ENCODE measurements around the gene TCOF1. TPM values are rescaled to one million over a fixed set of nuclear protein-coding genes. Genes with fewer than 3 reads are reported as not detected.

TCOF1 gene
- total and polyA plus RNA-seq, 2 of the 8 experiments (the other 6 are each of a cell fraction or from before 2014, with no cell fraction given): 35.9 to 170 TPM

- no peaks in the 10 kb centered on the region for H3K23me2 ChIP-seq (ENCODE audit: low read depth, low read length)
- no peak overlapping the region for H4K91ac ChIP-seq (replicated peaks; ENCODE audit: insufficient read length, low read length)
- H4K5ac ChIP-seq (ENCODE audit: insufficient read length, low read depth, low read length): no peak overlapping the region
- ChIA-PET CTCF (ENCODE audit: partially characterized antibody) (interaction anchor here (1.0 to 2.8 kb wide), 7 partner anchors 10 to 122 kb away, joined by 3 to 7 read pairs (median 4); no protein-coding TSS in a partner anchor), POLR2A (ENCODE audit: partially characterized antibody) (interaction anchor here (1.2 kb wide), 1 partner anchor 10 kb away, joined by 3 read pairs; no protein-coding TSS in a partner anchor)
- no peak overlapping the region for H2BK120ac ChIP-seq (replicated peaks; ENCODE audit: low read depth, low read length)
- H3K4ac ChIP-seq (replicated peaks; ENCODE audit: insufficient read length, low read depth, low read length): no peak overlapping the region
- no peaks in the 10 kb centered on the region for H3K79me1 ChIP-seq (ENCODE audit: low read depth, low read length)
- no peak for DNase-seq (ENCODE audit: low read depth in 1 of 2, low spot score in 2 of 2)
- H4K20me1 ChIP-seq (replicated peaks in 1 of 2; ENCODE audit: control insufficient read depth in 1 of 2, insufficient read depth in 2 of 2, low read length in 2 of 2): no peaks in the 10 kb centered on the region
- H2BK20ac ChIP-seq (ENCODE audit: low read length): no peak overlapping the region
- no peak overlapping the region for H4K8ac ChIP-seq (ENCODE audit: extremely low read depth, insufficient read depth, low read length)
- no peak overlapping the region for H3K56ac ChIP-seq (replicated peaks; ENCODE audit: insufficient read length, low read depth, low read length)
- no peaks in the 10 kb centered on the region for H3K36me3 ChIP-seq (ENCODE audit: control insufficient read depth in 2 of 4, insufficient read depth in 4 of 4, low read length in 3 of 4)
- no peaks in the 10 kb centered on the region for H3K27me3 ChIP-seq (replicated peaks in 1 of 4; ENCODE audit: control insufficient read depth in 3 of 4, extremely low read depth in 1 of 4, insufficient read depth in 3 of 4, low read length in 3 of 4)
- no peaks in the 10 kb centered on the region for H3K79me2 ChIP-seq (ENCODE audit: control insufficient read depth in 1 of 2, insufficient read depth in 2 of 2, low read length in 2 of 2)
- no peak overlapping the region for H2AK5ac ChIP-seq (ENCODE audit: low read depth, low read length)
- H3K4me2 ChIP-seq (ENCODE audit: insufficient read depth in 1 of 2, low read depth in 2 of 2, low read length in 2 of 2): no peak overlapping the region
- H2BK15ac ChIP-seq (ENCODE audit: low read length): no peak overlapping the region
- H3K9me3 ChIP-seq (ENCODE audit: insufficient read depth in 2 of 2, low read depth in 1 of 2, low read length in 1 of 2): no peaks in the 10 kb centered on the region
- WGBS, 2 experiments (ENCODE audit: extremely low coverage in 1 of 2, insufficient coverage in 1 of 2, insufficient read length in 1 of 2, insufficient replicate concordance in 2 of 2, low coverage in 1 of 2, low lambda C conversion rate in 2 of 2, missing lambda C conversion rate in 1 of 2): 85% methylated on average over 5 of the region's 5 CpGs; no CpG with 5 or more reads in 1 of the 2 experiments
- no peak overlapping the region for H3K23ac ChIP-seq (ENCODE audit: insufficient read length)
- FAIRE-seq: no peak
- H3K14ac ChIP-seq (ENCODE audit: insufficient read length): no peak overlapping the region
- no peak overlapping the region for H2BK5ac ChIP-seq (ENCODE audit: low read depth, low read length)
- H3K4me1 ChIP-seq (replicated peaks in 1 of 4; ENCODE audit: control insufficient read depth in 3 of 4, insufficient read depth in 4 of 4, low read length in 3 of 4): peaks cover 0 to 3% (median 0%) of the 10 kb centered on the region in 4 experiments; a peak in 2 of 7 replicates
- H3K4me3 ChIP-seq (ENCODE audit: extremely low read depth in 1 of 4, insufficient read depth in 2 of 4, low read depth in 3 of 4, low read length in 4 of 4): no peak overlapping the region
- no peak overlapping the region for H3K18ac ChIP-seq (ENCODE audit: extremely low read depth, low read length)
- H3K27ac ChIP-seq (ENCODE audit: low read depth, low read length): no peak overlapping the region
- no peak overlapping the region for H3K9ac ChIP-seq (replicated peaks in 1 of 4; ENCODE audit: extremely low read depth in 1 of 4, low read depth in 3 of 4, low read length in 3 of 4)
- no peak overlapping the region for H2BK12ac ChIP-seq (ENCODE audit: low read depth, low read length)
- H2AFZ ChIP-seq (ENCODE audit: low read length): no peak overlapping the region
- TF ChIP-seq E2F6 (IDR thresholded peaks at IDR 0.05): no peak
- no peak for TF ChIP-seq BACH1 (IDR thresholded peaks at IDR 0.05; ENCODE audit: low read length)
- no peak for TF ChIP-seq SP1 (IDR thresholded peaks at IDR 0.05; ENCODE audit: low read depth, low read length)
- TF ChIP-seq SP2 (IDR thresholded peaks at IDR 0.05; ENCODE audit: low read length): no peak
- TF ChIP-seq RNF2 (IDR thresholded peaks at IDR 0.05; ENCODE audit: borderline replicate concordance, low read depth, low read length, missing control alignments, poor library complexity, severe bottlenecking): no peak
- no peak for TF ChIP-seq USF2 (IDR thresholded peaks at IDR 0.05; ENCODE audit: low read length)
- no peak for TF ChIP-seq NRF1 (IDR thresholded peaks at IDR 0.05; ENCODE audit: low read depth, low read length)
- no peak for TF ChIP-seq RBBP5 (IDR thresholded peaks at IDR 0.05; ENCODE audit: borderline replicate concordance, low read depth, low read length)
- no peak for TF ChIP-seq JUN (IDR thresholded peaks at IDR 0.05; ENCODE audit: low read depth, low read length)
- no peak for TF ChIP-seq SRF (IDR thresholded peaks at IDR 0.05; ENCODE audit: low read depth, low read length)
- no peak for TF ChIP-seq TEAD4 (IDR thresholded peaks at IDR 0.05; ENCODE audit: low read depth, low read length)
- TF ChIP-seq TAF1 (IDR thresholded peaks at IDR 0.05; ENCODE audit: low read depth, low read length): no peak
- no peak for TF ChIP-seq CEBPB (IDR thresholded peaks at IDR 0.05; ENCODE audit: low read depth, low read length)
These were observed 47.3 kb upstream of the TCOF1 start for GRCh38 chr5:150310246-150310645.
